ENCODE measurements around the gene TTLL5. TPM values are rescaled to one million over a fixed set of nuclear protein-coding genes. Genes with fewer than 3 reads are reported as not detected.

Gene TTLL5
- polyA plus RNA-seq, 1 of the 3 experiments (the other 2 are of a cell fraction): 9.6 TPM

DNA sequence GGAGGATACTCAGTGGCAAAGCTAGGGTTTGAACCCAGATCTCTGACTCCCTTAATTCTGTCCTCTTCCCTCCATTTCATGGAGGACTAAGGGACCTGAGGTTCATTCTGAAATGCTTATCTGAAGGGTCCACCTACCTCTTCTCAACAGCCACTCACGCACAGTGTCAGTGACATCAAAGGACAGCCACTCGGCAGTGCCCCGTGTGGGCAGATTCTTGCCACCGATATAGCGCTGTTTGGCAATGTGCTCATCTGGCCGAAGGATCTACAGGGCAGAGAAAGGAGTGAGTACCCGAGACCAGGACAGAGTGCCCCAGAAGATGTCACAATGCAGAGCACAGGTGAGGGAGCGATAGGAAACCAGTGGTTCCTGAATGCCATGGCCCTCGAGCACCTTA is 309.9 kb downstream of the TTLL5 start:
- ChIA-PET CTCF (interaction anchor here (1.0 to 19.6 kb wide), 6 partner anchors 10 to 262 kb away, joined by 3 to 550 read pairs (median 8); partner anchors contain the start of gene TGFB3), POLR2A (no interaction called here)
- H3K79me2 ChIP-seq (ENCODE audit: insufficient read depth): no peaks in the 10 kb centered on the region
- H3K9ac ChIP-seq: no peak overlapping the region
- no peaks in the 10 kb centered on the region for H4K20me1 ChIP-seq (ENCODE audit: insufficient read depth)
- H3K9me3 ChIP-seq: no peaks in the 10 kb centered on the region
- H3K4me1 ChIP-seq (ENCODE audit: control insufficient read depth in 1 of 2, insufficient read depth in 2 of 2, low read depth in 1 of 2, low read length in 1 of 2): peaks cover 0 to 23% of the 10 kb centered on the region in 2 experiments; a peak in 2 of 4 replicates
- no peak for DNase-seq
- no peaks in the 10 kb centered on the region for H3F3A ChIP-seq (replicated peaks; ENCODE audit: insufficient read depth)
- TF ChIP-seq ELF1 (IDR thresholded peaks at IDR 0.05): no peak
- no peak for TF ChIP-seq MEF2A (IDR thresholded peaks at IDR 0.05; ENCODE audit: borderline replicate concordance, low read depth)
- TF ChIP-seq USF1 (IDR thresholded peaks at IDR 0.05; ENCODE audit: borderline replicate concordance, low read depth): no peak
- TF ChIP-seq MAX (IDR thresholded peaks at IDR 0.05; ENCODE audit: low read depth): no peak
- TF ChIP-seq YY1 (IDR thresholded peaks at IDR 0.05; ENCODE audit: low read depth): no peak
- TF ChIP-seq EZH2phosphoT487 (IDR thresholded peaks at IDR 0.05; ENCODE audit: borderline replicate concordance, low read depth): no peak
- TF ChIP-seq, protein P1, sequence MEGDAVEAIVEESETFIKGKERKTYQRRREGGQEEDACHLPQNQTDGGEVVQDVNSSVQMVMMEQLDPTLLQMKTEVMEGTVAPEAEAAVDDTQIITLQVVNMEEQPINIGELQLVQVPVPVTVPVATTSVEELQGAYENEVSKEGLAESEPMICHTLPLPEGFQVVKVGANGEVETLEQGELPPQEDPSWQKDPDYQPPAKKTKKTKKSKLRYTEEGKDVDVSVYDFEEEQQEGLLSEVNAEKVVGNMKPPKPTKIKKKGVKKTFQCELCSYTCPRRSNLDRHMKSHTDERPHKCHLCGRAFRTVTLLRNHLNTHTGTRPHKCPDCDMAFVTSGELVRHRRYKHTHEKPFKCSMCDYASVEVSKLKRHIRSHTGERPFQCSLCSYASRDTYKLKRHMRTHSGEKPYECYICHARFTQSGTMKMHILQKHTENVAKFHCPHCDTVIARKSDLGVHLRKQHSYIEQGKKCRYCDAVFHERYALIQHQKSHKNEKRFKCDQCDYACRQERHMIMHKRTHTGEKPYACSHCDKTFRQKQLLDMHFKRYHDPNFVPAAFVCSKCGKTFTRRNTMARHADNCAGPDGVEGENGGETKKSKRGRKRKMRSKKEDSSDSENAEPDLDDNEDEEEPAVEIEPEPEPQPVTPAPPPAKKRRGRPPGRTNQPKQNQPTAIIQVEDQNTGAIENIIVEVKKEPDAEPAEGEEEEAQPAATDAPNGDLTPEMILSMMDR (IDR thresholded peaks at IDR 0.05): no peak
- no peak for TF ChIP-seq TEAD4 (IDR thresholded peaks at IDR 0.05; ENCODE audit: borderline replicate concordance, insufficient read depth)
- no peak for TF ChIP-seq FOXM1 (IDR thresholded peaks at IDR 0.05; ENCODE audit: low read depth)
- TF ChIP-seq RXRA (IDR thresholded peaks at IDR 0.05; ENCODE audit: borderline replicate concordance, low read depth): no peak
- TF ChIP-seq TCF12 (IDR thresholded peaks at IDR 0.05): no peak
- TF ChIP-seq RAD21 (IDR thresholded peaks at IDR 0.05; ENCODE audit: low read length): no peak
- TF ChIP-seq, protein P2, sequence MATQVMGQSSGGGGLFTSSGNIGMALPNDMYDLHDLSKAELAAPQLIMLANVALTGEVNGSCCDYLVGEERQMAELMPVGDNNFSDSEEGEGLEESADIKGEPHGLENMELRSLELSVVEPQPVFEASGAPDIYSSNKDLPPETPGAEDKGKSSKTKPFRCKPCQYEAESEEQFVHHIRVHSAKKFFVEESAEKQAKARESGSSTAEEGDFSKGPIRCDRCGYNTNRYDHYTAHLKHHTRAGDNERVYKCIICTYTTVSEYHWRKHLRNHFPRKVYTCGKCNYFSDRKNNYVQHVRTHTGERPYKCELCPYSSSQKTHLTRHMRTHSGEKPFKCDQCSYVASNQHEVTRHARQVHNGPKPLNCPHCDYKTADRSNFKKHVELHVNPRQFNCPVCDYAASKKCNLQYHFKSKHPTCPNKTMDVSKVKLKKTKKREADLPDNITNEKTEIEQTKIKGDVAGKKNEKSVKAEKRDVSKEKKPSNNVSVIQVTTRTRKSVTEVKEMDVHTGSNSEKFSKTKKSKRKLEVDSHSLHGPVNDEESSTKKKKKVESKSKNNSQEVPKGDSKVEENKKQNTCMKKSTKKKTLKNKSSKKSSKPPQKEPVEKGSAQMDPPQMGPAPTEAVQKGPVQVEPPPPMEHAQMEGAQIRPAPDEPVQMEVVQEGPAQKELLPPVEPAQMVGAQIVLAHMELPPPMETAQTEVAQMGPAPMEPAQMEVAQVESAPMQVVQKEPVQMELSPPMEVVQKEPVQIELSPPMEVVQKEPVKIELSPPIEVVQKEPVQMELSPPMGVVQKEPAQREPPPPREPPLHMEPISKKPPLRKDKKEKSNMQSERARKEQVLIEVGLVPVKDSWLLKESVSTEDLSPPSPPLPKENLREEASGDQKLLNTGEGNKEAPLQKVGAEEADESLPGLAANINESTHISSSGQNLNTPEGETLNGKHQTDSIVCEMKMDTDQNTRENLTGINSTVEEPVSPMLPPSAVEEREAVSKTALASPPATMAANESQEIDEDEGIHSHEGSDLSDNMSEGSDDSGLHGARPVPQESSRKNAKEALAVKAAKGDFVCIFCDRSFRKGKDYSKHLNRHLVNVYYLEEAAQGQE (IDR thresholded peaks at IDR 0.05; ENCODE audit: low read depth, low read length): no peak
- TF ChIP-seq NRF1 (IDR thresholded peaks at IDR 0.05; ENCODE audit: low read depth, low read length): no peak
- peaks cover 0 to 2% of the 10 kb centered on the region in 2 experiments for H3K36me3 ChIP-seq (replicated peaks in 1 of 2; ENCODE audit: control insufficient read depth in 1 of 2, insufficient read depth in 2 of 2, low read length in 1 of 2)
- 93% methylated on average over 9 of the region's 9 CpGs for WGBS (ENCODE audit: low lambda C conversion rate)
- H2AFZ ChIP-seq (ENCODE audit: low read depth): no peak overlapping the region
- no peak overlapping the region for H3K27ac ChIP-seq (ENCODE audit: low read depth in 2 of 2, low read length in 1 of 2)
- H3K27me3 ChIP-seq (ENCODE audit: insufficient read depth): no peaks in the 10 kb centered on the region
- no peaks in the 10 kb centered on the region for H3K9me2 ChIP-seq
- H3K4me3 ChIP-seq (ENCODE audit: low read depth in 2 of 2, low read length in 1 of 2): no peak overlapping the region
- no peak overlapping the region for H3K4me2 ChIP-seq

Data from SK-N-SH (cell line).